NCI-H526 (cell line): ENCODE data around the gene FGF14.

Experiments used
- DNase-seq, 2 experiments: peaks; one replicate each; lab custom pipeline; 2025; lab: John Stamatoyannopoulos, UW

The FGF14 gene

GRCh38 chr13:102250448-102250847 is 151.4 kb downstream of the FGF14 start:
- DNase-seq: no peak

GRCh38 chr13:102244607-102245227 is 157.1 kb downstream of the FGF14 start:
- no peak for DNase-seq

GRCh38 chr13:102240110-102240509 is 161.7 kb downstream of the FGF14 start:
- no peak for DNase-seq

GRCh38 chr13:102237230-102237629 is 164.6 kb downstream of the FGF14 start:
- no peak for DNase-seq

DNA sequence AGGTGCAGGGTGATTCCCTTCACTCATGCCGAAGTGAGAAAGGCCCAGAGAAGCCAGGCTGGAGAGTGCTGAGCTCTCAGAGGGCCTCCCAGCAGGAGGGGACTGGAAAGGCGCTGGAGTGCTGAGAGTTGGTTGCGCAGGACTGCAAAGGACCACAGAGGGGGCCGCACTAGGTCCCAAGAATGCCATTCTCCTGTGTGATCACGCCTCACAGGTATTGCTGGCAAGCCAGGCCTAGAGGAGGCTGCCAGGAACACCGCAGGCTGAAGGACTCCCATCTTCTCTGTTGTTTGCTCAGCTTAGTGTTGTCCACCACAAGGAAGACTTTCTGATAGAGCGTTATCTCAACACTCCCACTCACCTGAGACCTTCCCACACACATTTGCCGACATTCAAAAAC is 165.0 kb downstream of the FGF14 start:
- peak in 1 of 2 experiments; percentile 27 for DNase-seq

DNA sequence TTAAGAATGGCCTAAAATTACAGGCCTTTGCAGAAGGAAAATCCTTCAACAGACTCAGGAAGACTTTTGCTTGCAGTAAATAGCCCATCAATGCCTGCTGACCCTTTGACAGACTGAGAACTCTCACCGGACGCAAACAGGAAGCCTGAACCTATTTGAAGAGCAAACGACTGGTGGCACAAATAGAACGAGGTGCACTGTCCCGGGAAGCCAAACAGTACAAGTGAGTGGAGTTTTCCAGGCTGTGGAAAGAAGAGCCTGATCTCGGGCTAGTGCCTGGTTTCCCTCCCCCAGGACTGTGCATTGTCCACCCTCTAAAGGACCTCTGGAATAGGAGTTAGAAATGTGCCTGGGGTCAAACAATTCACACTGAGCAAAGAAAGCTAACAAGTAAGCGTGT is 165.5 kb downstream of the FGF14 start:
- DNase-seq: no peak

DNA sequence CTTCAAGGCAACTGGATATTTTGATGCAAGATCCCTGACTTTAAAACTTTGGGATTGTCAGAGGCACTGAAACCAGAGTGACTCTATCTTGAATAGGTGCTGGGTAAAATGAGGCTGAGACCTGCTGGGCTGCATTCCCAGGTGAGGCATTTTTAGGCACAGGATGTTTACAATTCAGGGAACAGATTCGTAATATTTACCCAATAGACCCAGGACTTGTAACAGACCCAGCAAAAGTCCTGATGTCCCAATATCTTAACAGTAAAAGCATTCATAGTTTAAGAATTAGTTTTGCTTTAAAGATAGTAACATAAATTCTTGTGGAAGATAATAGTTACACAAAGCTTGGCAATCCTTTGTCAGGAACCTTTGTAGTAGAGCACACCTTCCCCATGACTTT is 166.2 kb downstream of the FGF14 start:
- no peak for DNase-seq

DNA sequence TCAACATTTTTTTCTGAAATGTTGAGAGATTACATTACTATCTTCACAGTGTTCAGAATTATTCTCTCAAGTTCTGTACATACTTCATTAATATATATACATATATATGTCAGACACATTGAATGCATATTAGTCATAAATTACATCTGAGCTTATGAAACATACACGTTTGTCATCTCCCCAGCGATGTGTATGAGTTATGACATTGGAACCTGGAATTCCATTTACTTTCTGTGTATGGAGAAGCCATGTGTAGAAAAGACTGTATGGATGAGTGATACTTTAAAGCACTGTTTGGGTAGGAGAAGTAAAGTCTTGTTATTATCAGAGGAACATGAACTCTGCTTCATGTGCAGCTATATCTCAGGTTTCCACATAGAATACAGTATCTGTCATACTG is 167.2 kb downstream of the FGF14 start:
- no peak for DNase-seq

DNA sequence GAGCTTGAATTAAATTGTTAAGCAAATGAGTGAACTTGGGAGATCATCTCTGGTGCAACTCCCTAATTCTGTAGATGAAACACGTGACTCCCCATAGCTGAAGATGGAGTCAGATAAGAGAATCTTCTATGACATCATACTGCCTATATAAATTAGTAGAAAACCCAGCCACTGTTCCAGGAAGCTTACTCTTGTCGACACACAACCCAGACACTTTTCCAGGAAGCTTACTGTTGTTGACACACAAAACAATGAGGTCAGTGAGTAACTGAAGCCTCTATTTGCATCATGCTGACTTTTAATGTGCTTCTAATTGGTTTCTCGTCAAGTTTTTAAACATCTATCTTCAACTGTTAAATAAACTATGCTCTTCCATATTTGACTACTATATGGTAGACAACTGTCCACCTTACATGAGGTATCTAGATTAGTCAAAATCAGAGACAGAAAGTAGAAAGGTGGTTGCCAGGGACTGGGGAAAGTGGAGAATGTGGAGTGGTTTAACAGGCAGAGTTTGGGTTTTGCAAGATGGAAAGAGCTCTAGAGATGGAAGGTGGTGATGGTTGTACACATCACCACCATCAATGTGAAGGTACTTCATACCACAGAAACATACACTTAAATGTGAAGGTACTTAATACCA is 168.2 kb downstream of the FGF14 start:
- no peak for DNase-seq

- no peak for DNase-seq
These were observed 170.4 kb downstream of the FGF14 start for GRCh38 chr13:102231479-102231878.

GRCh38 chr13:102227741-102228140 is 174.1 kb downstream of the FGF14 start:
- DNase-seq: no peak

DNA sequence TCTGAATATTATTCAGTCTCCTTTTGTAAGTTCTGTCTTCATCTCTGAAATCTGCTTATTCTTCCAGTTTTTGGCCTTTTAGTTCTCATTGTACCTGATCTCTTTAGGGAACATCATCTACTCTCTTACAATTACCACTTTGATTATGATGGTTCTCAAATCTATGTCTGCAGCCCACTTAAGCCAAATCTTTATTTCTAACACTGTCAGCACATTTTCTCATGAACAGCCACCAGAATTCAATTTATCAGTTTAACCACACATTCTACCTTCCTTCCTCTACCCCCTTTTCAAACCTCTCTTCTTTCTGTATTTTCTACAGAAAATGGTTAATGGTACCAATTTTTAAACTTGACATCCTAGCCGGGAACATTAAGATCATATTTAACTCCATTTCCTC is 175.3 kb downstream of the FGF14 start:
- DNase-seq: no peak

DNA sequence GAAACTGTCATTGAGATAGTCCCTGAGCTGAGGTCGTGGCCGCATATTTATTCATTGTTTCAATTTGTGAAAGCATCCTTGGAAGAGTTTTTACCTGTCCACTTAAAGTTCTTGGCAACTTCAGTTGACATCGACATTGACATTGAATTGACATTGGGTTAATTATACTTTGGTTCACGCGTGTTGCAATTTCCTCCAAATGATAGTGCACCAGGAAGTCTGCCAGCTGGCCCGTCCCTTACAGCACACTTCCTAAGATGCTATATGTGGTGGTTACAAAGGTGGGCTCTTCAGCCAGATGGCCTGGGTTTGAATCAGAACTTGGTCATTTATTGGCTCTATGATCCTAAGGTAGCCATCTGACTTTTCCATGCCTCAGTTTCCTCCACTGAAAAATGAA is 176.0 kb downstream of the FGF14 start:
- DNase-seq: no peak

DNA sequence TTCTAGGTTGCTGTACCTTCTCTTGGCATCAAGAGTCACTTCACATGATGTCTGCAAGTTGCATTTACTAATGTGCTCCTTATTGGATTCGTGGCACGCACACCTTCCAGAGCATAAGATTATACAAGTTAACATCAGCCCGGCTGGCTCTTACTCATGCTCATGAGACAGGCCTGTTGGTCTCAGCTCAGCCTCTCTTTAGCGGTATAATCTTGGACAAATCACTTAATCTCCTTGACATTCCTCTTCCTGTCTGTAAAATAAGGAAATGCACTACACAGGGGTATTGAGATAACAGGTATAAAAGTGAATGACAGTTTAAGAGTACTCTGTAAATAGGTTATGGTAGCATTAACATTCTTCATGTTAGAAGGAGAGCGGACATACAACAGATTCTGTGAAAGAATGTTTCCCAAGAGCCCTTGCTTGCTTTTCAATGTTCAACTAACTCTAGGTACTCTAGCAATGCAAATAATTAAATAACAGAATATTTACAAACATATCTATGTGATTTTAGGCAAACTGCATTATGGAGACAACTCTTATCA is 181.1 kb downstream of the FGF14 start:
- DNase-seq: no peak

GRCh38 chr13:102214956-102215355 is 186.9 kb downstream of the FGF14 start:
- DNase-seq: no peak

DNA sequence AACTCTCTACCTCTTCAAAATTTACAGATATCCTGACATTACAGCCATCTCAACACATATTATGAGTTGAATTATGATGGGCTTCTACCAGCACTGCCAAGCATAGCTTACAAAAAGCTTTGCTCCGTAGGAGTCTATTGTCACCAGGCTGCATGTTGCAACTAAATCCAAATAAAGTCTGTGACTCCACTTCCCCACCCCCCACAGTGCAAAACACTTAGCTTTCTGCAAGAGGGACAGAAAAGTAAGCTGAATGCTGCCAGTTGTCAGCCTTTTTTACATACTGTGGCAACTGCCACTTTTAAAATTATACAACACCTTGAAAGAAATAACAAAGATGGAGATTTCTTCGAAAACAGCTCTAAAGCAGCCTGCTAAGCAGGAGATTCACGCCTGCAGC is 189.1 kb downstream of the FGF14 start:
- no peak for DNase-seq

DNA sequence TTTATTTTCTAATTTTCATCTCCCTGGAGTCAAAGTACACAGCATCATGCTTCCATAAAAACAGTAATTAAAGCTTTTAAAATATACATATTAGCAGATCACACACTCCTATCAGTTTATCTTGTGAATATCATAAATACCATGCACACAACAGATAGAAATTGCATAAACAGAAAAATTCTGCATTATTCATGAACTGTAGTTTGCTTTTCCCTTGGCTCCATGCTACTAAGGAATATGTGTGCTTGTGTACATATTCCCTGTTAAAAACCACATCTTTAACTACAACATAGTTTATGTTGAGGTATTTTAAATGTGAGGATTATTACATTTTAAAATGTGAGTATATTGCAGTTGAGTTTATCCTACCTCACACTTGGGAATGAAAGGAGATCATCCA is 193.5 kb downstream of the FGF14 start:
- DNase-seq: no peak

DNA sequence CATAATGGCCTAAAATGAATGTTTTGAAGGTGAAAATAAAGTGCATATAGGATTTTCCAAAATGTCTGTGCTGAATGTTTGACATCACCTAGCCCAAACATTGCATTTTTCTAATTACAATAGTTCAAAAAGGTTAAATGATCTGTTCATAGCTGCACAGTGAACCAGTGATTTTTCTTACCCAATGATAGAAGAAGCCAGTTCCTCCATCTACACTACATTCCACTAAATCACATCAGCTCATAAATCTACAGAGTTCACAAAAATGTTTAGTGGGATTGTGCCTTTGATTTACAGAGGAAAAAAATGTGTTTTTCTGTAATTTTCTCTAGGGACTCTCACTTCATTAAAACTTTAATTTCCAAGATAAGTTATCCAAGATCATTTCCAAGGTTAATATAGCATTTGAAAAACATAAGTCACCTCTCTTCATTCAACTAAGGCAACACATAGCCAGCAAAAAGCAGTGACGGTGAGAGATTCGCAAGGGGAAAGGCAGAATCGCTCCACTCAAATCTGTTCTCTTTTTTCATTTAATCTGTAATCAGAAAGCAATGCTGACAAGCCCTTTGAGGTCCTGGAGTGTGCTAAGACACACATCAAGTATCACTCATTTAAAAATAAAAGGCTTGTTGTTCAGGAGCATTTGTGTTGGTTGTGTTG is 194.0 kb downstream of the FGF14 start:
- DNase-seq: no peak

DNA sequence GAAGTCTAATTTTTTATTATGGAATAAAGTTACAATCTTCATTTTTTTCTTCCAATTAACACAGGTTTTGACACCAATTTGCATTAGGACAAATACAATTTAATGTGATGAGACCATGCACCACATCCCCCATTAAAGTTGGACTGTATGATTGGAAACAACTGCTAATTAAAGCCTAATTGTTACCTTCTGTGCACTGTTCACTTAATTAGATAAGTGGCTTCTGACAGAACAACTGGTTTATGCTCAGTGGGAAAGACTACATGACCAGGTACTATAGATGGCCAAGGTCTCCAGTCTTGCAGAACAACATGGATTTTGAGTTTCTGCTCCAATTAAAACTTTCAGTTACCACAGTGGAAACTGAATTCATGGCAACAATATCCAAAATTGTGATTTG is 198.1 kb downstream of the FGF14 start:
- DNase-seq: no peak

- DNase-seq: peak; percentile 17 to 24
These were observed 203.2 kb downstream of the FGF14 start for GRCh38 chr13:102198418-102199311.

GRCh38 chr13:102197193-102197592 is 204.7 kb downstream of the FGF14 start:
- no peak for DNase-seq
